Sigmoid colon (tissue), 7 donors: Measurements from ENCODE around the gene HIVEP1. TPM values are rescaled to one million over a fixed set of nuclear protein-coding genes. Genes with fewer than 3 reads are reported as not detected.

Experiments
- DNase-seq: peaks from one replicate; pipeline ENCODE4 v3.0.0-alpha.2; 2019
- H3K27ac ChIP-seq, 4 donors: fragments of 200-600 bp; sonication (generic); one replicate each; pipeline ENCODE4 v1.5.1; 2016 to 2019; ENCODE audit warnings: mild to moderate bottlenecking in 1 of 4
- H3K27me3 ChIP-seq, 3 donors: fragments of 200-600 bp; sonication (generic); one replicate each; pipeline ENCODE4 v1.5.1; 2019; ENCODE audit warnings: mild to moderate bottlenecking in 1 of 3
- H3K36me3 ChIP-seq, 4 donors: fragments of 200-600 bp; sonication (generic); one replicate each; pipeline ENCODE4 v1.5.1; 2016 to 2019
- H3K4me1 ChIP-seq, 4 donors: fragments of 200-600 bp; sonication (generic); one replicate each; pipeline ENCODE4 v1.5.1; 2017 to 2019
- H3K4me3 ChIP-seq, 4 donors: fragments of 200-600 bp; sonication (generic); one replicate each; pipeline ENCODE4 v1.5.1; 2017 to 2019; ENCODE audit warnings: mild to moderate bottlenecking in 2 of 4, moderate library complexity in 1 of 4
- H3K9me3 ChIP-seq, 4 donors: fragments of 200-600 bp in 3 of 4; sonication (generic) in 3 of 4; one replicate each; pipeline versions ENCODE4 v1.5.1 to v1.6.1; 2013 to 2019
- CTCF ChIP-seq, 4 experiments: fragments of 450-650 bp in 3 of 4; fragments of 200-600 bp in 1 of 4; IDR thresholded peaks; one replicate each; pipeline ENCODE4 v1.5.1; 2016 to 2019; ENCODE audit warnings: antibody characterized with exemption in 4 of 4, mild to moderate bottlenecking in 3 of 4, moderate library complexity in 2 of 4
- EP300 ChIP-seq, 4 donors: sonication (generic); formaldehyde crosslinking; IDR thresholded peaks; one replicate each; pipeline ENCODE4 v1.6.1; 2017; ENCODE audit warnings: antibody characterized with exemption in 4 of 4
- POLR2A ChIP-seq, 2 donors: fragments of 450-650 bp; IDR thresholded peaks; one replicate each; pipeline ENCODE4 v1.6.1; 2016; ENCODE audit warnings: antibody characterized with exemption in 2 of 2, mild to moderate bottlenecking in 2 of 2, moderate library complexity in 2 of 2
- POLR2AphosphoS5 ChIP-seq, 4 donors: sonication (generic); formaldehyde crosslinking; IDR thresholded peaks; one replicate each; pipeline ENCODE4 v1.6.1; 2017; ENCODE audit warnings: antibody characterized with exemption in 4 of 4
- WGBS, 2 donors: extraction: QIAGEN DNeasy Blood & Tissue Kit; methylation state at CpG; one replicate each; pipeline ENCODE4 v1.1.7; 2013; 5-methylcytosine and 5-hydroxymethylcytosine counted together
- intact Hi-C: fragments of 100-400 bp; cut with DNase I; formaldehyde crosslinking; loops from one replicate; pipeline ENCODE4 v1.15.1; 2023
- polyA plus RNA-seq, 3 donors: library from polyadenylated mRNA; stranded (reverse); fragments of 200-250 nt; gene quantifications; one replicate each; pipeline ENCODE4 v1.2.3, GENCODE V29; 2013
- total RNA-seq, 4 donors: library from RNA; depleted of rRNA; stranded (reverse); fragments of >200 nt; gene quantifications; one replicate each; pipeline ENCODE4 v1.1.0, GENCODE V29; 2016
- donor health status: healthy with polysubstance abuse.
- donor health status: Bipolar disorder and iron deficiency.
- donor health status: healthy.

Gene HIVEP1
- total and polyA plus RNA-seq, 7 donors, result 4.6 to 28.5 (median 13.2) TPM

- intact Hi-C loops, result no loop called here
- Histone ChIP-seq H3K27ac (no peak overlapping the region), H3K9me3 (no peaks in the 10 kb centered on the region), H3K4me1 (no peaks in the 10 kb centered on the region), H3K4me3 (no peak overlapping the region), H3K36me3 (no peaks in the 10 kb centered on the region), H3K27me3 (no peaks in the 10 kb centered on the region)
- 84 to 85% methylated on average over 6 of the region's 6 CpGs for WGBS, 2 donors
- TF ChIP-seq POLR2A (IDR thresholded peaks at IDR 0.05), result no peak
- TF ChIP-seq POLR2AphosphoS5 (IDR thresholded peaks at IDR 0.05), result no peak
- TF ChIP-seq EP300 (IDR thresholded peaks at IDR 0.05), result no peak
- TF ChIP-seq CTCF (IDR thresholded peaks at IDR 0.05), result no peak
- DNase-seq, result no peak
Measured at GRCh38 chr6:12203001-12203400, 190.9 kb downstream of the HIVEP1 start.

GRCh38 chr6:12208190-12208589 lies 196.1 kb downstream of the HIVEP1 start:
- TF ChIP-seq CTCF (IDR thresholded peaks at IDR 0.05) (no peak), EP300 (IDR thresholded peaks at IDR 0.05) (no peak)
- no peak for DNase-seq
- Histone ChIP-seq H3K9me3 (no peaks in the 10 kb centered on the region), H3K36me3 (no peaks in the 10 kb centered on the region), H3K4me3 (no peak overlapping the region), H3K27me3 (no peaks in the 10 kb centered on the region), H3K4me1 (no peaks in the 10 kb centered on the region), H3K27ac (no peak overlapping the region)
- 92 to 95% methylated on average over 8 of the region's 8 CpGs for WGBS, 2 donors
- intact Hi-C loops, result no loop called here

GRCh38 chr6:12208673-12209072 lies 196.6 kb downstream of the HIVEP1 start:
- Histone ChIP-seq H3K36me3 (no peaks in the 10 kb centered on the region), H3K4me1 (no peaks in the 10 kb centered on the region), H3K27ac (no peak overlapping the region), H3K27me3 (no peaks in the 10 kb centered on the region), H3K4me3 (no peak overlapping the region), H3K9me3 (no peaks in the 10 kb centered on the region)
- intact Hi-C loops, result no loop called here
- no peak for DNase-seq
- TF ChIP-seq CTCF (IDR thresholded peaks at IDR 0.05) (no peak), POLR2A (IDR thresholded peaks at IDR 0.05) (no peak), POLR2AphosphoS5 (IDR thresholded peaks at IDR 0.05) (no peak), EP300 (IDR thresholded peaks at IDR 0.05) (no peak)
- WGBS, 2 donors, result 94 to 98% methylated on average over 4 of the region's 4 CpGs

Other genes starting within 250 kb of the HIVEP1 start
- gene ADTRP, start 233.5 kb upstream of the HIVEP1 start, total RNA-seq, result under 1 TPM in 1 of 4 donors, not detected in 3; 0.36 TPM
- 10 to 100 TPM; 27.6 to 86.9 (median 34.7) TPM for gene ADTRP, start 233.5 kb upstream of the HIVEP1 start, polyA plus RNA-seq